ENCODE results near the gene STX16.

STX16 gene

GRCh38 chr20:58649288-58650180 is 1.5 kb upstream of the STX16 start:
- DNase-seq (ENCODE audit: low read depth): no peak
- no peak for TF ChIP-seq CTCF (conservative IDR thresholded peaks at IDR 0.05; ENCODE audit: control insufficient read depth, insufficient read depth, low read depth, low read length)
- no peak overlapping the region for H3K4me3 ChIP-seq (ENCODE audit: control insufficient read depth, low read depth, low read length)

GRCh38 chr20:58650181-58650775 is 805 bp upstream of the STX16 start:
- no peak for TF ChIP-seq CTCF (conservative IDR thresholded peaks at IDR 0.05; ENCODE audit: control insufficient read depth, insufficient read depth, low read depth, low read length)
- no peak for DNase-seq (ENCODE audit: low read depth)
- peak overlapping the region; percentile 96 for H3K4me3 ChIP-seq (ENCODE audit: control insufficient read depth, low read depth, low read length)

- DNase-seq (ENCODE audit: low read depth): no peak
- H3K4me3 ChIP-seq (ENCODE audit: control insufficient read depth, low read depth, low read length): peak overlapping the region; percentile 96
- TF ChIP-seq CTCF (conservative IDR thresholded peaks at IDR 0.05; ENCODE audit: control insufficient read depth, insufficient read depth, low read depth, low read length): no peak
These were observed 469 bp downstream of the STX16 start for GRCh38 chr20:58651559-58651945.

- peak; percentile 72 for DNase-seq (ENCODE audit: low read depth)
- H3K4me3 ChIP-seq (ENCODE audit: control insufficient read depth, low read depth, low read length): peak overlapping the region; percentile 96
- no peak for TF ChIP-seq CTCF (conservative IDR thresholded peaks at IDR 0.05; ENCODE audit: control insufficient read depth, insufficient read depth, low read depth, low read length)
These were observed 993 bp downstream of the STX16 start for GRCh38 chr20:58651946-58652605.

- no peak for DNase-seq (ENCODE audit: low read depth)
- no peak for TF ChIP-seq CTCF (conservative IDR thresholded peaks at IDR 0.05; ENCODE audit: control insufficient read depth, insufficient read depth, low read depth, low read length)
- peak overlapping the region; percentile 96 for H3K4me3 ChIP-seq (ENCODE audit: control insufficient read depth, low read depth, low read length)
These were observed 1.7 kb downstream of the STX16 start for GRCh38 chr20:58652606-58653294.

- DNase-seq (ENCODE audit: low read depth): no peak
- no peak for TF ChIP-seq CTCF (conservative IDR thresholded peaks at IDR 0.05; ENCODE audit: control insufficient read depth, insufficient read depth, low read depth, low read length)
- H3K4me3 ChIP-seq (ENCODE audit: control insufficient read depth, low read depth, low read length): no peak overlapping the region
These were observed 3.3 kb downstream of the STX16 start for GRCh38 chr20:58654337-58654736.
